Stimulated activated CD8-positive, alpha-beta memory T cell treated with anti-CD3 and anti-CD28 coated beads, Interleukin-2, amount 100 ng/mL, for 1 hour (primary cell): ENCODE data around the gene CCDC187.

ENCODE experiments used
- DNase-seq, 2 donors: peaks; one replicate each; pipeline ENCODE4 v3.0.0-alpha.2; 2020; ENCODE audit warnings: low read depth in 2 of 2

The CCDC187 gene

DNA sequence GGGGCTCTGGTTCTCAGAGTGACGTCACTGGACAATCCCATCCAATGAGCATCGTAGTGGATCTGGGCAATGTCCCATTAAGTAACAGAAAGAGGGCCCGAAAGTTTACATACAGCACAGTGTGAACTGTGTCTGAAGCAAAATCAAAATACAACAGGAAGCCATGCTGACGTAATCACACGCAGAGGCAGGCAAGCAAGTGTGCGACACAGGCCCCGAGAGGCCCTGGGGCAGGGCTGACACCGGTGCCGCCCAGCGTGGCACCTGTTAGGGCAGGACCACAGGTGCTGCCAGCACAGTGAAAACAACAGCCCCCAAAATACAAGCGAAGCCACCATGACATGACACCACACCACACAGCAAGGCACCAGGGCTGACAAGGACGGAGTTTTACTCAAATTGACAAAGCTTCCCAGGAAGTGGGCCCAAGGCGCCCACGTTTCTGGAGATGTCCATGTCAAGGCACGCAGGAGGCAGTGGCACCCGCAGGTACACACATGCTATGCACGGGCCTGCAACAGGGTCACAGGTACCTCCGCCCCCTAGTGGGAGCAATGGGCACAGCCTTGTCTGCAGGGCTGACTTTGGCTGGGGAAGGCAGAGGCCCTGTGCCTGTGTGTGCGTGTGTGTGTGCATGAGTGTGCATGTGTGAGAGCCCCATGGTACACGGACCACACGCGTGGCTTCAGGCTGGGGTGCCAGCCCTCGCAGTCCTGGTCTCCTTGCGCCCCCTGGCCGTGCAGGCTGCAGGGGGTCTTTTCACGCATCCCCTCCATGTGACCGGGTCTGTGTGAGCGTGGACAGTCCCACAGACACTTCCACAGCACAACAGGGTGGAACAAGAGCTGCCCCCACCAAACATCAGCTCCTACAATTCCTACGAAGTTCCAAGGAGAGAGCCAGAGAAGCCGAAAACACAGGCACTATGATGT, 77.9 kb downstream of the CCDC187 start:
- DNase-seq = peak; percentile 23 to 37

DNA sequence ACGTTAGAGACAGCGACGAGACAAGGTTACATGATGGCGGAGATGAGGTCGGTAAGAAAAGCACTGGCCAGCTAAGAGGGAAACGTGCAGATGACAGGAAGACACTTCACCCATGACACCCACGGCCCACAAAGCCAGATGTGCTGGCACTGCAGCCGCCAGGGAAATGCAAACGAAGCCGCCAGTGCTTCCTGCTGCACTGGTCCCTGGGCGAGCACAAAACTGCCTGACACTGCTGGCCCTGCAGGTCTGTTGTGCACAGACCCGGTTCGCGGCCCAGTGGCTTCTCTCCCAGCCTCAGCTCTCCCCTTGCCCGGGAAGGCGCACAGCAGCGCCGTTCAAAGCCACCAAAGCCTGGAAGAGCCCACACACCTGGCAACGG, 78.5 kb downstream of the CCDC187 start:
- DNase-seq = no peak

DNA sequence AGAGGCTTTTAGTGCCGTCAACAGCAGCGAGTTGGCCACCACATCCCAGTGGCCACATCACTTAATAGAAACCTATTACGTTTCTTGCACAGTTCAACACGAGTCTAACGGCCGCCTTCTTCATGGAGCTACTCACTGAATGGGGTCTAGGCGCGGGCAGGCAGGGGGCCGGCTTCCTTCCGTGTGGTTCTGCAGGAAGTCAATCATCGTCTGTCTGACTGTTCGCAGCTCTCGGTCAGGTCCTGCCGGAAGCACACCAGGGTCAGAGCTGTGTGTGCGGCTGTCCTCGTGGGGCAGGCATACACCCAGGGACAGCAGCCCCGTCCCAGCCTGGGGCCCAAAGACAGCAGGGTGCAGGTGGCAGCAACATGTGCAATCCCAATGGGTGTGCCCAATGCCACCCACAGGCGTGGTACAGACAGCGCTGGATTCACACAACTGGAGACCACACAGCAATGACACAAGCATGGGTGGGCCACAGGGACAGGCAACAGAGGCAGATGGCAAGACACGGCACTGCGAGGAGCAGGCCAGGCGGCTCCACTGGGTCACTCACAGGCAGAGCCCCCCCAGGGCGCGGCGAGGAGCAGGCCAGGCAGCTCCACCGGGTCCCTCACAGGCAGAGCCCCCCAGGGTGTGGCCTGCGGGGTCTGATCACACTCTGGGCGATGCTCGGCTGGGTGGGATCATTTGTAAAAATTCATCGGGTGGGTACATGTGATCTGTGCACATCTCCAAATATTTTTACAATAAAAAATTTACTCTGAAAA, 79.8 kb downstream of the CCDC187 start:
- DNase-seq = no peak

DNA sequence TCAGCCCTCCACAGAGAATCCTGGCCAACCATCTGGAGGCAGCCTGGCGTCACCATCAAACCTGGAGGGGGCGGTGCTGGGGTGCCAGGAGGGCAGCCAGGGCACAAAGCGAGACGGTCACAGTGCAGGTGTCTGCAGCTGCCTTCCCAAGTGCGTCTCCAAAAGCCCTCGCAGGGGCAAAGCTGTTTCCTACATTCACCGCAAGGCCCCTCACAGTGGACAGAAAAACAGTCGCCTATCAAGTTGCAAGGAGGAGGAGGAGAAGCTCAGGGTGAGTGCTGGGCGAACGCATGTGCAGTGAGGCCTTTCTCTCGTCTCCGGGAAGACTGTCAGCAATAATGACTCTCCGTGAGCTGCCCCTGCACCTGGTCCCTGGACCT, 81.0 kb downstream of the CCDC187 start:
- no peak for DNase-seq

DNA sequence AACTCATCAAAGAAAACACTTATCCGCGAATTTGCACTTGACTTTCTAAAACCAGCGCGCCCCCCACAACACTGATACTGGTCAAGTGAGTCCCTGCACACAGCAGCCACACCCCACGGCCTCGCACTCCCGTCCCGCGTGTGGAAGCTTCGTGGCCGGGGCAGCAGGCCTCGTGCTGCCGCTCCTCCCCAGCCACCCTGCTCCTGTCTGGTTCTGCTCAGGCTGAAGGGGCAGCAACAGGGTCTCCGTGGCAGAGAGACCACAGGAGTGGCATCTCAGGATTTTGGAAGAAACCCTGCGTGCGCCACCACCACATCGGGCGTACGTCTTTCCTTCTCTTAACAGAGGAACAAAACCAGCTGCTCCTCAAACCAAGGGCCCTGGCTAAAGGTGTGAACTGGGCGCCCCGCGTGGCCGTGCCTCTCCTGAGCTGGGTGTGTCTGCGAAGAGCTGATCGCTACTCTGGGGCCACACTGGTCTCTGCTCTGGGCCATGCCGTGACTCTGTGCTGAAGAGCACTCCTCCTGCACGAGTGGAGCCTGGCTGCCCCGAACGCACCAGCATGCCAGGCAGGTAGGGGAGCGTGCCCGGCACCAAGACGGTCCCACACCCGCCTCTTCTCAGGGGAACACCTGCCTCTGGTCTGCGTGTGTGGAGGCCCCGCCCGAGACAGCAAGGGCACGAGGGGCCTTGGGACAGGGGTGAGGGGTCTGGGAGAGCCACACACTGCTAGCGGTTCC, 81.6 kb downstream of the CCDC187 start:
- DNase-seq = no peak

DNA sequence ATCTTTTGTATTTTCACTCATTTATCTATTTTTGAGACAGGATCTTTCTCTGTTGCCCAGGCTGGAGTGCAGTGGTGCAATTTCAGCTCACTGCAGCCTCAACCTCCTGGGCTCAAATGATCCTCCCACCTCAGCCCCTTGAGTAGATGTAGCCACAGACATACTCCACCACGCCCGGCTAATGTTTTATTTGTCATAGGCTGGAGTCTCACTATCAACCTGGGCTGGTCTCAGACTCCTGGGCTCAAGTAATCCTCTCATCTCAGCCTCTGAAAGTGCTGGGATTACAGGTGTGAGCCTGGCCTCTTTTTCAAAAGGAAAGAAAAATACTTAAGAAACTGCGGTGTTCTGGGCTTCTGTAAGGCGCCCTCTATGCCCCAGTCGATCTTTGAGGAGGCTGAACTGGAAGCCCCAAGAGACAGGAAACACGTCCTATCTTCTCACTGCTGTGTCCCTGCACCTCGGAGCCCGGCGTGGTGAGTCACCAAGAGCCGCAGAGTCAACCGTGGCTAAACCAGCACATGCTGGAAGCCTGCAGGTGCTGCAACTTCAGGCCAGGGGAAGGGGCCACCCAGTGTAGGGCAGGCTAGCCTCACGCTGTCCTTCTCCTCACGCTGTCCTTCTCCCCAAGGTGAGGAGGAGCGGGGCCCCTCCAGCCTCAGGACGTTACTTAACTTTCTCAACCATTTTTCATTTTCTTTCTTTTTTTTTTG, 83.7 kb downstream of the CCDC187 start:
- DNase-seq = no peak

DNA sequence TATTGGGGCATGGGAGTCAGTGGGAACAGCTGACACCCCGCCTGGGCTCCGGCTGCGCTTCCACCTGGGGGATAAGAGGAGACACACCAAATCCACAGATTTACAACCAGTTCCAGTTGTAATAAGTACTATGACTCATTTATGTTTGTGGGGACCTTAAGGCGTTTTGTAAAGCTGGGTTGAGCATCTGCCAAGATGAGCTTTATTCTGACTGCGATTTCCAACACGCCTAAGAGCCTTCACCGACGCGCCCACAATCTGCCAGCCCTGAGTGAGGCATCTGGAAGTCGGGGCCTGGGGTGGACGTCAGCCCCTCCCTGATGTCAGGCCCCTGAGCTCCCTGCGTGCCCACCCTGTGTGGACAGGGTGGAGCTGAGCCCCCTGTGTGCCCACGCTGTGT, 84.6 kb downstream of the CCDC187 start:
- DNase-seq = no peak

DNA sequence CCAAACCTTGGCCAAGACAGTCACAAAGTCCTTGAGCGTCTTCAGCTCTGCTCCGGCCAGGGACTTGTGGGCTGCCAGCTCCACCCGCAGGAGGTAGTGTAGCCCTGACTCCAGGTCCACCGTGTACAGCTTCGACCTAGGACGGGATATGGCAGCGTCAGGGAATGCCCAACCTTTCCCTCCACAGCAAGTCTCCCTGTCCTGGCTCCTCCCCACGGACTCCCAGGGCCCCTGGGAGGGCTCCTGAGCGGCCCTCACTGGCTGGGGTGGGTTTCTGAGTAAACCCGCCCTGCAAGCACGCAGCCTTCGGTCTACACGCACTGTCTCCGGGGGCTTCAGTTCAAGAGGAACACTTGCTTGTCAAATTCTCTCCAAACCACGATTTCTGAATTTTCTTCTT, 85.2 kb downstream of the CCDC187 start:
- DNase-seq = no peak

DNA sequence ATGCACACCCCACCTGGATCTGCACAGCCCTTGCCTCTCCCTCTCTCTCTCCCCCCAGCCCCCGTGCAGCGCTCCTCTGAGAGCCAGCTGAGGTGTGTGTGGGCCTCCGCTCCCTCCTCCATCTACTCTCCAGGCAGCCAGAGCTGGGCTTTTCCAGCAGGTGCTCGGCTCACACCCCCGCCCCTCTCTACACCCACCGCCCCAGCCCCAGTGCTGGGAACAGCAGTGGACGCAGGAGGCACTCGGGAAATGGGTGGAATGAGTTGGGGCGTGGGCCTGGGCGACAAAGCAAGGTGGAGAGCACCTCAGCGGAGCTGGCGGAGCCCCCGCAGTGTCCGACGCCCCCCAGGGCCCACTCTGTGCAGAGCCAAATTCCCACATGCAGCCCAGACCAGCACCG, 85.6 kb downstream of the CCDC187 start:
- no peak for DNase-seq

DNA sequence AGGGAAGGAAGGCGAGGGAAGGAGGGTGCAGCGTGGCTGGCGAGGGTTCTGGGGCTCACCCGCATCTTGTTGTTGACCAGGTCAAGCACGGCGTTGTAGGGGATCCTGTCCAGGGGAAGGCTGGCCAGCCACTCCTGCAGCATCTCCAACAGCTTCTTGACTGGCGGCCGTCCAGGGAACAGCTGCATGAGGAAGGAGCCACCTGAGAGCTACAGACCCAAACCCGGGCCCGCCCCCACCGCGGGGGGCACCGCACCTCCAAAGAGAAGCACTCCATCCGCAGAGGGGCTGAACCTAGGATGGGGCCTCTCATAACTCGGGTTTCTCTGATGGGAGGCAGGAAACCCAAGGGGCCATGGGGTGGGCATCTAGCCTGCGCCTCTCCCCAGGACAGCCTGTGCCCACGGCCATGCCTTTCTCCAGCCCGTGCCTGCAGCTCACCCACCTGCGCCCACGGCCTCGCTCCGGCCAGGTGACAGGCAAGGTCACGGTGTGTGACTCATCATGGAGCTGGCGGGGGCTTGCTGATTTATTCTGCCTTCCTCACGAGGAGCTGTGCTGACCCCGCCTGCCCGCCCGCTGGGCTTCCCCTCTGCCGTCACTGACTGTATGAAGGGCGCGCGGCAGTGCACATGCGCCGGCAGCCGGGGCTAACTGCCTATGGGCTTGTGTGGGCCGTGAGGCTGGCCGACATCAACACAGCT, 87.2 kb downstream of the CCDC187 start:
- no peak for DNase-seq

DNA sequence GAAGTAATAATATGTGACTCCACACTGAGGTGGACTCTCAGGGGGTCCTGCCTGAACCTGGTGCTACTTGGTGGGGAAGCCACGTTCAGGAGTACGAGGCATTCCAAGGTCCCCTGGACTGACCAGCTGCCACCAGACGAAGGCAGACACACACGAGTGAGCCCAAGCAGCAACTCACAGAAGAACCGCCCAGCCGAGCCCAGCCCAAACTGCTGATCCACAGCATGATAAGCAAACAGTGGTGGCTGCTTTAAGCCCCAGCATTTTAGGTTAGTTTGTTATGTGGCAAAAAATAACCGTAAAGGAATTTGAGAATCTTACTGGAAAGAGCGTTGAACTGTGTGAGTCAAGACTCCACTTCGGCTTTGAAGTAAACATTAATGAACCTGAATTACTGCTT, 90.2 kb downstream of the CCDC187 start:
- no peak for DNase-seq

DNA sequence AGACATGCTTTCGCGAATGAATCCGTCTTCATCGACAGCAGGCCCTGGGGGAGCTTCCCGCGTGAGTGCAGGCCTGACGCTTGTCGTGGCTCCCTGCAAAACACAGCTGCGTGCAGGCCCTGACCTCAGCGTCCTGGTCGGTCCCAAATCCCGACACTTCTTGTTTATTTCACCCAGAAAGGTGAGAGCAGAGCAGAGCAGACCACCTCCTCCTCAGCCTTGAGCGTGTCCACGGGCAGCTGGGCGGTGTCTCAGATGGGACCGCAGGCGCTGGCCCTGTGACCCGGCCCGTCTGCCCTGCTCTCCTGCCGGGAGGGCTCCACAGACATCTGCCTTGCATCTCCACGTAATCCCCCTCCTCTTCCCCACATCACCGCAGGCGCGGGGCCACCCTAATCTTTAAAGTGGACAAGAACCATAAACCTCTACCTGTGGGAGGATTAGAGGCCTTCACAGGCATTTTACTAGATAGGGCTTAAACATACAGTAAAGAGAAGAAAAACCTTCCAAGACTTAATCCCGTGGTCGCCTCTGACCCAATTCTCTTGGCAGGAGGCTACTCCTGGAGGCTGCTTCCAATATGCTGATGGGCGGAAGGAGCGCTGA, 91.4 kb downstream of the CCDC187 start:
- no peak for DNase-seq

DNA sequence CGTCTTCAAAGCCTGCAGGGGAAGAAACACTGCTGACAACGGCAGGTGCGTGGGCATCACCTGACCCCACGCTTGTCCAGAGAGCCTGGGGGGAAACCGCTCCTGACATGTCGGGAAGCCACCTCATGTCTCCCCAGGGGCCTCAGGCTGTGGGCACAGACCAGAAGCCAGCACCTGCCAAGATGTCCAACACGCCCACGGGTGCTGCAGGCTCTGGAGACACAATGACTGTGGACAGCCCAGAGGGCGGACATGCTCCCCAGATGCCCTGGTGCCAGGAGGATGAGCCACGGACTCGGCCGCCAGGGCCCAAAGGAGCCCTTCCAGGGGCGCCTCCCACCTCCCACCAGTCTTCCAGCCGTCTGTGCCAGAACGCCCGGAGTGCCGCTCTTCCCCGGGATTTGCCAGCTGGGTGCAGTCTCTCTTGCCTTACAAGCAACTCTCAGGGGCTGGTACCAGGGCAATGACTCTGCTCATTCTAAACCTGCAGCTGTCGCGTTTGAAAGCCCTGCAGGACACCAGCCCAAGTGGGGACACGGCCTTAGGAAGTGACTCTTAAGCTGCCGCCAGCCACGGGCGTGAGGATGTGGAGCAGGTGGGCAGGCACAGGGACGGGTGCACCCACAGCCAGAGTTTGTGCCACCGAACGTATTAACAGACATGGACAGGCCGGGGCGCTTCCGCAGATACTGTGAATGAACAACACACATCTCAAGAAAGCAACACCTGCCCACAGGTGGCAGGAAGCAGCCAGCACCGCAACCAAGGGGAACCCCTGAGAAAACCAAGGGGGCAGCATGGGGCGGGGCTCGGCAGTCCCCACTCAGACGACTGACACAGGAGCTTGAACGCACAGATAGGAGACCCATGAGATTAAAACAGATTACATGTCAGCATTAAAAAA, 92.2 kb downstream of the CCDC187 start:
- DNase-seq = no peak

DNA sequence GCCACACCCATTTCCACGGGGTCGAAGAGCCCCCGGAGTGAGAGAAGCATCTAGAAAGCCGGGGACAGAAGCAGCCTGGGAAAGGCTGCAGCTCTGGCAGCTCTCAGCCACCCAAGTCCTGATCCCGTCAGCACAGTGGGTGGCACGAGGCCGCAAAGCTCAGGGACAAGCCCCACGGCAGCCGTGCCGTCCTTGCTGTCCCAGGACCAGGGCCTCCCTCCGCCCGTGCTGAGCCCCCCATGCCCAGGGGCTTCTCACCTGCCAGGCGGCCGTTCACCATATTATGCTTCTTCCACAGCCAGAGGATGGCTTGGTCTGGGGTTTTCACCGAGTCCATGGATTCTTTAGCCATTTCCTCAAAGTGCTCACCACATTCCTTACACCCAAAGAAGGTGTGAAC, 92.9 kb downstream of the CCDC187 start:
- no peak for DNase-seq

DNA sequence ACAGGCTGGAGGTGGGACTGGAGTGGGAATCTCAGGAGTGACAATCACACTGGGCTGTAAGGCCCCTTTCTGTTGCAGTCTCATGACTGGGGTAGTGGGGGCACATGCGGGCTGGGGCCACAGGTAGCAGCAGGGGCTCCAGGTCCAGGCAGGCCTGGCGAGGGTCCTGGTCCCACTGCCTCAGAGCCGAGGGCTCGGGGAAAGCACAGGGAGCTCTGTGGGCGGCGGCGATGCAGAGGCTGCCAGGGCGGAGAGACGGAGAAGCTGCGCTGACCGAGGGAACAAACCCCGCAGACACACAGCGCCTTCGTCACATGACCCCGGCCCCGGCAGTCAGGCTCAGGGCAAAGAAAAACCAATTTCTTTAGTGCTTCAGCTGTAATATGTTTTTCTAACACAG, 93.6 kb downstream of the CCDC187 start:
- DNase-seq = no peak

DNA sequence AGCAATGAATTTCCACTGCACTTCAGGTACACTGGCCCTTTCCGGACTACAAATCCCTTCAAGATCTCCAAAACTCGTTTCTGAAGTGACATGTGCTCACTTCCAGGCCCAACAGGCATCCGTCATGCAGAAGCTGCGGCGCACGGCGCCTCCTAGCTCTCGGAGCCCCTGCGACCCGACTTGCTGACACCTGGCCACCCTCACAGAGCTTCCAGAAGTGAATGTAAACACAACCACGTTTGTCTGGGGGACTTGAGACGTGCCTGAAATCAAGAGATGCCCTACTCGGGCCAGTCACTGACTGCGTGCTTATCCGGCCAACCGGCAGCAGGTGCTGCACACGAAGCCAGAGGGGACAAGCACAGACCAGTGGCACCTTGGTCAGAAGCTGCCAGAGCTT, 94.1 kb downstream of the CCDC187 start:
- no peak for DNase-seq

DNA sequence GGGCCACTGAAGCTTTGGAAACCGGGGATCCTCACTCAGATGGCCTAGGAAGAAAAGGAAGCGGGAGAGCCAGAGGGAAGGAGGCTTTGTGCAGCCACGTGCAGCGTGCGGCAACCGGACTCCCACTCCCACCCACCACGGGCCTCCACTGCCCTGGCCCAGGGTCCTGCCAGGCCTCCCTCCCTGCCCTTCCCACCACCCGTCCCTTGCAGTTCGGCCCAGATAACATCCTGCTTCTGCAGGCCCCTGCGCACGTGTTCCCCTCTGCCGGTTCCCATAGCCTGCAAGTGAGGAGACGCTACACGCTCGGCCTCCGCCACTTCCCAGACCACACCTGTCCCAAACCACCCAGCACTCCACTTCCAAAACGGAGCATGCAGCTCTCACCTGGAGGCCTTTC, 94.7 kb downstream of the CCDC187 start:
- DNase-seq = no peak

DNA sequence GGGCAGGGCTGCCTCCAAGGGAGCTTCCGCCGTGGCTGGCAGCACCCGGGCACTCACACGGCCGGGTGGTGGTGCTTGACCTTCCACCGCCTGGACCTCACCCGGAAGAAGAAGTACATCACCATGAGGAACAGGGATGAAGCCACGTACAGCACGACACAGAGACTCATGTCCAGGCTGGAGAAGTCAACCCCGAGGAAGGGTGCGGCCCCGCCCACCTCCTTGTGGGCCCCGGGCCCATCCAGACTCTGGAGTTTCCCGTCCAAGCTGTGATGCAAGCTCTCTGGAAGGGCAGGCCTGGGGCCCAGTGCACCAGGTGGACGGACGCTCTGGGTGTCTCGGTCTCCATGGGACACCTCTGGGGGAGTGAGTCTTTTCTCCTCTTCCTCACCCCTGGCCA, 95.2 kb downstream of the CCDC187 start:
- no peak for DNase-seq

DNA sequence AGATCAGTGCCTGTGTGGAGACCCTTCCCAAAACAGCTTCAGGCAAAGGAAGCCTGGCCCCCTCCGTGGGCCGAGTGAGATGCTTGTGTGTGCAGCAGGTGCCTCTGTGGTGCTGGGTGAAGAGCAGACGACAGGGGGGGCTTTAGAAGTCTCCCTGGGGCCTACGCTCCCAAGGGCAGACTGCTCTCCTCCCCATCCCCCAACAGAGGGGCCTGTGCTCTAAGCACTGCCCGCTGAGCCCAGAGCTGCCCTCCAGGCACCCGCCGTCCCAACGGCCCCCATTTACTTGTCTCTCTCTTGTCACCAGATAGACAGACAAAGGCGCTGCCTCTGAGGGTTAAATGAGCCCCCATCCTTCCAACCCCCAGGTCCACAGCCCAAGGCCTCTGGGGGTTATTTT, 96.3 kb downstream of the CCDC187 start:
- DNase-seq = no peak
